HL-60 (cell line): Measurements from ENCODE around the gene TMEM128.

Source experiments
- POLR2AphosphoS5 ChIP-seq: IDR thresholded peaks from 2 replicates; pipeline ENCODE4 v1.6.1; 2012; ENCODE audit warnings: low read depth
- SPI1 ChIP-seq: IDR thresholded peaks from 2 replicates; pipeline ENCODE4 v1.6.1; 2012; ENCODE audit warnings: low read depth, mild to moderate bottlenecking, borderline replicate concordance
- TF ChIP-seq, protein P1 (sequence below): IDR thresholded peaks from one replicate; pipeline ENCODE4 v1.5.1; 2011; ENCODE audit warnings: low read length, control low read depth, inconsistent platforms; ENCODE audit not compliant: insufficient read depth
- TF ChIP-seq, protein P2 (sequence below): IDR thresholded peaks from 2 replicates; pipeline ENCODE4 v1.6.1; 2012; ENCODE audit warnings: low read depth; ENCODE audit not compliant: insufficient replicate concordance

DNA sequence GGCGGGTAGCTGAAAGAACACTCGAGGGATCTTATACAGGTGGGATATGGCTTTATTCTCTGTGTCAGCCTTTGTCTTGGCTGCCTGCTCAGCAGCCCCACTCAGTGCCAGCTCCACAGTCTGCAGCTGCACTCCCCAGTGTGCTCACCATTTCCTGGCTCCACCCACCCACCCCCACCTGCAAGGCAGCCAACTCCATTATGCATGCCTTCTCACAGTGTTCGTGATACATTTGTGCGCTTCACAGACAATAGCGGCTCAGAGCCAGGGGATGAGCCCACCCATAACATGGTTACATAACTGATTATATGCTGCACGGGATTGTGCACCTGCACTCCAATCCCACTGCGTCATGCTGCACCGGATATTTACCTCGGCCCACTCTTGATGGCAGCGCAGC lies 8.8 kb upstream of the TMEM128 start:
- TF ChIP-seq, protein P1, sequence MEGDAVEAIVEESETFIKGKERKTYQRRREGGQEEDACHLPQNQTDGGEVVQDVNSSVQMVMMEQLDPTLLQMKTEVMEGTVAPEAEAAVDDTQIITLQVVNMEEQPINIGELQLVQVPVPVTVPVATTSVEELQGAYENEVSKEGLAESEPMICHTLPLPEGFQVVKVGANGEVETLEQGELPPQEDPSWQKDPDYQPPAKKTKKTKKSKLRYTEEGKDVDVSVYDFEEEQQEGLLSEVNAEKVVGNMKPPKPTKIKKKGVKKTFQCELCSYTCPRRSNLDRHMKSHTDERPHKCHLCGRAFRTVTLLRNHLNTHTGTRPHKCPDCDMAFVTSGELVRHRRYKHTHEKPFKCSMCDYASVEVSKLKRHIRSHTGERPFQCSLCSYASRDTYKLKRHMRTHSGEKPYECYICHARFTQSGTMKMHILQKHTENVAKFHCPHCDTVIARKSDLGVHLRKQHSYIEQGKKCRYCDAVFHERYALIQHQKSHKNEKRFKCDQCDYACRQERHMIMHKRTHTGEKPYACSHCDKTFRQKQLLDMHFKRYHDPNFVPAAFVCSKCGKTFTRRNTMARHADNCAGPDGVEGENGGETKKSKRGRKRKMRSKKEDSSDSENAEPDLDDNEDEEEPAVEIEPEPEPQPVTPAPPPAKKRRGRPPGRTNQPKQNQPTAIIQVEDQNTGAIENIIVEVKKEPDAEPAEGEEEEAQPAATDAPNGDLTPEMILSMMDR, result no peak
- TF ChIP-seq POLR2AphosphoS5, result no peak
- TF ChIP-seq, protein P2, sequence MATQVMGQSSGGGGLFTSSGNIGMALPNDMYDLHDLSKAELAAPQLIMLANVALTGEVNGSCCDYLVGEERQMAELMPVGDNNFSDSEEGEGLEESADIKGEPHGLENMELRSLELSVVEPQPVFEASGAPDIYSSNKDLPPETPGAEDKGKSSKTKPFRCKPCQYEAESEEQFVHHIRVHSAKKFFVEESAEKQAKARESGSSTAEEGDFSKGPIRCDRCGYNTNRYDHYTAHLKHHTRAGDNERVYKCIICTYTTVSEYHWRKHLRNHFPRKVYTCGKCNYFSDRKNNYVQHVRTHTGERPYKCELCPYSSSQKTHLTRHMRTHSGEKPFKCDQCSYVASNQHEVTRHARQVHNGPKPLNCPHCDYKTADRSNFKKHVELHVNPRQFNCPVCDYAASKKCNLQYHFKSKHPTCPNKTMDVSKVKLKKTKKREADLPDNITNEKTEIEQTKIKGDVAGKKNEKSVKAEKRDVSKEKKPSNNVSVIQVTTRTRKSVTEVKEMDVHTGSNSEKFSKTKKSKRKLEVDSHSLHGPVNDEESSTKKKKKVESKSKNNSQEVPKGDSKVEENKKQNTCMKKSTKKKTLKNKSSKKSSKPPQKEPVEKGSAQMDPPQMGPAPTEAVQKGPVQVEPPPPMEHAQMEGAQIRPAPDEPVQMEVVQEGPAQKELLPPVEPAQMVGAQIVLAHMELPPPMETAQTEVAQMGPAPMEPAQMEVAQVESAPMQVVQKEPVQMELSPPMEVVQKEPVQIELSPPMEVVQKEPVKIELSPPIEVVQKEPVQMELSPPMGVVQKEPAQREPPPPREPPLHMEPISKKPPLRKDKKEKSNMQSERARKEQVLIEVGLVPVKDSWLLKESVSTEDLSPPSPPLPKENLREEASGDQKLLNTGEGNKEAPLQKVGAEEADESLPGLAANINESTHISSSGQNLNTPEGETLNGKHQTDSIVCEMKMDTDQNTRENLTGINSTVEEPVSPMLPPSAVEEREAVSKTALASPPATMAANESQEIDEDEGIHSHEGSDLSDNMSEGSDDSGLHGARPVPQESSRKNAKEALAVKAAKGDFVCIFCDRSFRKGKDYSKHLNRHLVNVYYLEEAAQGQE, result no peak
- TF ChIP-seq SPI1, result no peak
